Sigmoid colon (tissue), 4 donors: ENCODE data around the gene BNIP5.

Experiments used
- POLR2AphosphoS5 ChIP-seq, 4 donors: sonication (generic); formaldehyde crosslinking; IDR thresholded peaks; one replicate each; pipeline ENCODE4 v1.6.1; 2017; ENCODE audit warnings: antibody characterized with exemption in 4 of 4
- TF ChIP-seq, protein P1 (sequence below), 4 experiments: fragments of 450-650 bp in 3 of 4; fragments of 200-600 bp in 1 of 4; IDR thresholded peaks; one replicate each; pipeline ENCODE4 v1.5.1; 2016 to 2019; ENCODE audit warnings: antibody characterized with exemption in 4 of 4, mild to moderate bottlenecking in 3 of 4, moderate library complexity in 2 of 4

DNA sequence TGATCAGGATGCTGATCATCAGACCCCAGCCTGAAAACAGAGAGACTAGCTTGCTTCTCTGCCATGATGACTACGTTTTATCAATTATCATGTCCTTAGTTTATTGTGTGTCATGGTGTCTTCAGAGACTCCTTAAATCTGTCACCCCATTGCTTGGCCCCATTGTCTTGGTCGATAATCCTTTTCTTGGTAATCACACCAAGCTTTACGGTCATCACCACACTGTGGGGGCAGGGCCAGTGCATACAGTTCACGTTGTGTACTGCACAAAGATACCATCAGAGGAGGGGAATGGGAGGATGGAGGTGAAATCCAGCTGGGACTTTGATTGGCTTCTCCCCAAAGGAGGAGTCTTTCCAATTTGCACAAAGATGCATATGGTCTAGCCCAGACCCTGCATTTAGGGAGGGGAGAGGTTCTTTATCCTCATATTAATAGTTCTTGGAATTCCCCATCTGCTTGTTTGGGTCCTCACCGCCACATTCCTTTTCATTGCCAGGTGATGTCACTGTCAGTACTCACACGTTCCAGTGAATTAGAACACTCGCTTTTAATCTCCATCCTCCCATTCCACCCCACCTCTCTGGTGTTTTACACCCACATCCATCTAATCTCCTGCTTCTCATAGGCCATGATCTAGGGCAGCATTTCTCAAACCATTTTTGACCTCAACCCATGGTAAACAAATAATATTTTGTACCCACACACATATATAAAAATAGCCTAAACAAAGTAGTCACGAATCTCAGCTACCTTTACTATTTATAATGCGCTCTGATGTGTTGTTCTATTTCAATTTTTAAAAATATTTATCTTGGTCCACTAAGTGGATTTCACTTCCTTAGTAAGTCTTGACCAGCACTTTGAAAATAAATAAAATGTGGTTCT is 45.1 kb upstream of the BNIP5 start:
- TF ChIP-seq POLR2AphosphoS5 (IDR thresholded peaks at IDR 0.05): no peak
- TF ChIP-seq, protein P1, sequence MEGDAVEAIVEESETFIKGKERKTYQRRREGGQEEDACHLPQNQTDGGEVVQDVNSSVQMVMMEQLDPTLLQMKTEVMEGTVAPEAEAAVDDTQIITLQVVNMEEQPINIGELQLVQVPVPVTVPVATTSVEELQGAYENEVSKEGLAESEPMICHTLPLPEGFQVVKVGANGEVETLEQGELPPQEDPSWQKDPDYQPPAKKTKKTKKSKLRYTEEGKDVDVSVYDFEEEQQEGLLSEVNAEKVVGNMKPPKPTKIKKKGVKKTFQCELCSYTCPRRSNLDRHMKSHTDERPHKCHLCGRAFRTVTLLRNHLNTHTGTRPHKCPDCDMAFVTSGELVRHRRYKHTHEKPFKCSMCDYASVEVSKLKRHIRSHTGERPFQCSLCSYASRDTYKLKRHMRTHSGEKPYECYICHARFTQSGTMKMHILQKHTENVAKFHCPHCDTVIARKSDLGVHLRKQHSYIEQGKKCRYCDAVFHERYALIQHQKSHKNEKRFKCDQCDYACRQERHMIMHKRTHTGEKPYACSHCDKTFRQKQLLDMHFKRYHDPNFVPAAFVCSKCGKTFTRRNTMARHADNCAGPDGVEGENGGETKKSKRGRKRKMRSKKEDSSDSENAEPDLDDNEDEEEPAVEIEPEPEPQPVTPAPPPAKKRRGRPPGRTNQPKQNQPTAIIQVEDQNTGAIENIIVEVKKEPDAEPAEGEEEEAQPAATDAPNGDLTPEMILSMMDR (IDR thresholded peaks at IDR 0.05): no peak
